GM12878 (cell line): Measurements from ENCODE around the gene EPHA7. TPM values are rescaled to one million over a fixed set of nuclear protein-coding genes. Genes with fewer than 3 reads are reported as not detected.

ENCODE experiments used
- ATAC-seq: fragments of 200-7000 bp; cut with Tn5 transposase; 3 replicates; pipeline ENCODE4 v1.9.1; 2020; ENCODE audit warnings: mild to moderate bottlenecking, moderate library complexity
- BruUV-seq: library from RNA; stranded (reverse); fragments of 400-500 nt; replicated peaks from 2 replicates; lab custom pipeline; 2021; lab: Mats Ljungman, UMichigan
- CTCF ChIA-PET: fragments of 300-600 bp; sonication (Branson Sonifier 250); formaldehyde crosslinking; extraction: SDS; loops from one replicate; lab custom pipeline; 2021; ENCODE audit warnings: inconsistent platforms; lab: Yijun Ruan, JAX
- POLR2A ChIA-PET: fragments of 350-600 bp; formaldehyde crosslinking; extraction: SDS; loops from one replicate; lab custom pipeline; 2021; ENCODE audit warnings: inconsistent platforms; lab: Charles Lee
- RAD21 ChIA-PET: fragments of 300-600 bp; sonication (Branson Sonifier 250); formaldehyde crosslinking; loops from one replicate; lab custom pipeline; 2023; ENCODE audit warnings: antibody characterized with exemption; ENCODE audit not compliant: unreplicated experiment; lab: Charles Lee
- SMC1A ChIA-PET: fragments of 300-600 bp; sonication (Branson Sonifier 250); formaldehyde crosslinking; loops from one replicate; lab custom pipeline; 2023; ENCODE audit not compliant: unreplicated experiment, uncharacterized antibody; lab: Charles Lee
- DNase-seq: peaks from one replicate; pipeline ENCODE4 v3.0.0-alpha.2; 2011; ENCODE audit warnings: low read depth, low spot score
- FAIRE-seq: peaks from 3 replicates; lab custom pipeline; 2011; peaks lifted over from hg19 to GRCh38; lab: Jason Lieb, UNC
- H2AFZ ChIP-seq: 2 replicates; pipeline ENCODE4 v1.6.0; 2011; ENCODE audit warnings: low read depth, low read length, control low read depth; ENCODE audit not compliant: control insufficient read depth
- H3K27ac ChIP-seq: 2 replicates; pipeline ENCODE4 v1.5.1; 2011; ENCODE audit warnings: control low read depth; ENCODE audit not compliant: control insufficient read depth, insufficient read depth
- H3K27me3 ChIP-seq, 2 experiments: replicated peaks in 1 of 2; 2 replicates each; pipeline versions ENCODE4 v1.6.0 to v1.6.1; 2011; ENCODE audit warnings: low read length in 1 of 2; ENCODE audit not compliant: control insufficient read depth in 2 of 2, insufficient read depth in 2 of 2
- H3K36me3 ChIP-seq, 2 experiments: 2 replicates each; pipeline ENCODE4 v1.5.1; 2011; ENCODE audit warnings: low read length in 1 of 2; ENCODE audit not compliant: control insufficient read depth in 2 of 2, insufficient read depth in 2 of 2
- H3K4me1 ChIP-seq: 2 replicates; pipeline ENCODE4 v1.6.1; 2011; ENCODE audit warnings: mild to moderate bottlenecking, low read length, moderate library complexity, mixed read lengths; ENCODE audit not compliant: control insufficient read depth, insufficient read depth
- H3K4me2 ChIP-seq: 2 replicates; pipeline ENCODE4 v1.6.0; 2011; ENCODE audit warnings: control low read depth; ENCODE audit not compliant: control insufficient read depth, insufficient read depth
- H3K4me3 ChIP-seq: fragments of 200-600 bp; sonication (generic); 2 replicates; pipeline ENCODE4 v1.5.1; 2016
- H3K79me2 ChIP-seq: 2 replicates; pipeline ENCODE4 v1.6.0; 2011; ENCODE audit warnings: low read length; ENCODE audit not compliant: control insufficient read depth, insufficient read depth
- H3K9ac ChIP-seq: 2 replicates; pipeline ENCODE4 v1.8.0; 2011; ENCODE audit warnings: low read length, control low read depth, mixed read lengths; ENCODE audit not compliant: control insufficient read depth, insufficient read depth
- H3K9me3 ChIP-seq: replicated peaks from 3 replicates; pipeline ENCODE4 v1.5.1; 2011; ENCODE audit warnings: mild to moderate bottlenecking, low read length; ENCODE audit not compliant: control insufficient read depth, insufficient read depth
- H4K20me1 ChIP-seq: 2 replicates; pipeline ENCODE4 v1.6.0; 2011; ENCODE audit not compliant: control insufficient read depth, insufficient read depth
- CUX1 ChIP-seq: IDR thresholded peaks from 2 replicates; pipeline ENCODE4 v1.6.1; 2012; ENCODE audit warnings: improper control_type of control experiment, low read depth, low read length; ENCODE audit not compliant: insufficient replicate concordance
- EP300 ChIP-seq, 2 experiments: fragments of 150-350 bp in 1 of 2; IDR thresholded peaks; 2 replicates each; pipeline ENCODE4 v1.6.1; 2011 to 2012; ENCODE audit warnings: low read depth in 2 of 2, low read length in 2 of 2, borderline replicate concordance in 1 of 2, improper control_type of control experiment in 1 of 2, inconsistent platforms in 1 of 2; ENCODE audit not compliant: control insufficient read depth in 1 of 2
- FOXK2 ChIP-seq: fragments of 450-650 bp; IDR thresholded peaks from 2 replicates; pipeline ENCODE4 v1.6.1; 2017; ENCODE audit warnings: mild to moderate bottlenecking, moderate library complexity
- GATAD2B ChIP-seq: fragments of 450-650 bp; conservative IDR thresholded peaks from 2 replicates; pipeline ENCODE4 v1.6.1; 2017; ENCODE audit warnings: low read depth, mild to moderate bottlenecking, moderate library complexity
- JUND ChIP-seq: IDR thresholded peaks from 2 replicates; pipeline ENCODE4 v1.6.1; 2012; ENCODE audit warnings: low read depth, mild to moderate bottlenecking, low read length, improper control_type of control experiment, moderate library complexity
- NFYA ChIP-seq: IDR thresholded peaks from 2 replicates; pipeline ENCODE4 v1.6.1; 2011; ENCODE audit warnings: low read depth, mild to moderate bottlenecking, low read length, improper control_type of control experiment, borderline replicate concordance
- PAX8 ChIP-seq: fragments of 450-650 bp; IDR thresholded peaks from 2 replicates; pipeline ENCODE4 v1.6.1; 2017; ENCODE audit warnings: mild to moderate bottlenecking, moderate library complexity
- RCOR1 ChIP-seq: conservative IDR thresholded peaks from 2 replicates; pipeline ENCODE4 v1.6.1; 2012; ENCODE audit warnings: low read depth, low read length, improper control_type of control experiment
- SP1 ChIP-seq: IDR thresholded peaks from one replicate; pipeline ENCODE4 v1.6.1; 2011; ENCODE audit warnings: low read depth, low read length
- USF2 ChIP-seq: IDR thresholded peaks from 2 replicates; pipeline ENCODE4 v1.6.1; 2011; ENCODE audit warnings: low read depth, low read length, improper control_type of control experiment, borderline replicate concordance
- ZNF592 ChIP-seq: fragments of 450-650 bp; IDR thresholded peaks from 2 replicates; pipeline ENCODE4 v1.6.1; 2017; ENCODE audit warnings: mild to moderate bottlenecking, moderate library complexity
- ZZZ3 ChIP-seq: IDR thresholded peaks from 2 replicates; pipeline ENCODE4 v1.6.1; 2011; ENCODE audit warnings: low read depth; ENCODE audit not compliant: control insufficient read depth, insufficient read length
- WGBS: methylation state at CpG from one replicate; pipeline ENCODE4 v1.1.6; 2016; ENCODE audit warnings: low lambda C conversion rate; ENCODE audit not compliant: insufficient replicate concordance, insufficient coverage; ENCODE audit errors: missing lambda C conversion rate; 5-methylcytosine and 5-hydroxymethylcytosine counted together
- in situ Hi-C: fragments of 300-500 bp; cut with MboI; formaldehyde crosslinking; loops from 9 replicates; pipeline ENCODE4 v1.14.3; 2018; ENCODE audit warnings: mixed read lengths
- intact Hi-C: fragments of 100-400 bp; cut with micrococcal nuclease; formaldehyde crosslinking; loops from one replicate; pipeline ENCODE4 v1.14.2; 2022; ENCODE audit not compliant: unreplicated experiment
- polyA plus RNA-seq, 11 experiments: library from polyadenylated mRNA; depleted of rRNA in 4 of 11; unstranded in 6 of 11; stranded (reverse) in 5 of 11; fragments of >200 nt; fragmentation: Nextera tagmentation in 4 of 11; fragmentation: Illumina TruSeq in 1 of 11; extraction: Ambion mirVana in 4 of 11; extraction: Trizol in 1 of 11; gene quantifications; 1 replicate in 1 of 11; 2 replicates in 10 of 11; pipeline versions ENCODE4 v1.2.1 to v1.2.3, GENCODE V29; 2011 to 2016; ENCODE audit warnings: inconsistent platforms in 2 of 11, missing spikeins in 2 of 11, low read depth in 1 of 11
- total RNA-seq, 4 experiments: library from RNA; depleted of rRNA in 3 of 4; stranded (reverse); fragments of >200 nt in 3 of 4; fragmentation: Illumina TruSeq in 1 of 4; extraction: Trizol in 1 of 4; gene quantifications; 2 replicates each; pipeline versions ENCODE4 v1.2.1 to v1.2.3, GENCODE V29; 2013 to 2021

Gene EPHA7
- total and polyA plus RNA-seq, 10 of the 15 experiments (the other 5 are each of a cell fraction or from before 2014, with no cell fraction given): not detected

- no peak overlapping the region for H3K4me3 ChIP-seq
- ATAC-seq: no peak
- in situ Hi-C loops (no loop called here), intact Hi-C loops (no loop called here)
- H3K36me3 ChIP-seq: no peaks in the 10 kb centered on the region
- WGBS: 67% methylated on average over 2 of the region's 2 CpGs
- TF ChIP-seq JUND (no peak), USF2 (no peak), FOXK2 (no peak), CUX1 (no peak), SP1 (no peak), RCOR1 (no peak), PAX8 (no peak), EP300 (IDR thresholded peaks at IDR 0.05; ENCODE audit: borderline replicate concordance in 1 of 2, control insufficient read depth in 1 of 2, low read depth in 2 of 2, low read length in 2 of 2) (no peak), ZNF592 (no peak), GATAD2B (no peak), NFYA (no peak), ZZZ3 (no peak)
- FAIRE-seq: no peak
- BruUV-seq: no TSS peak
- RAD21 ChIA-PET: no interaction called here
- H2AFZ ChIP-seq: no peak overlapping the region
- POLR2A ChIA-PET: no interaction called here
- DNase-seq: no peak
- no peaks in the 10 kb centered on the region for H4K20me1 ChIP-seq
- H3K79me2 ChIP-seq: no peaks in the 10 kb centered on the region
- H3K4me2 ChIP-seq: no peak overlapping the region
- CTCF ChIA-PET: no interaction called here
- no peak overlapping the region for H3K27ac ChIP-seq
- no peak overlapping the region for H3K9ac ChIP-seq
- SMC1A ChIA-PET: no interaction called here
- no peaks in the 10 kb centered on the region for H3K9me3 ChIP-seq
- no peaks in the 10 kb centered on the region for H3K27me3 ChIP-seq
- H3K4me1 ChIP-seq: no peaks in the 10 kb centered on the region
These were observed 24.9 kb downstream of the EPHA7 start for GRCh38 chr6:93394471-93394870.
